ENCODE measurements around the gene POLR3K.
A peak's percentile ranks its signal among the peaks of the same experiment; 100 is the strongest.

Gene POLR3K

GRCh38 chr16:53346-54236 is at the start of gene POLR3K, which contains the start of gene SNRNP25:
POLR3K (minus strand) TSS chr16:53608; CDS start chr16:53586, 22 bp downstream.
SNRNP25 (plus strand) TSS chr16:53828; CDS start chr16:54017, 189 bp downstream.
- peak; percentile 97 to 99 for DNase-seq

GRCh38 chr16:102060-102855 is 48.9 kb upstream of the POLR3K start:
- DNase-seq: no peak

- DNase-seq: no peak
These were observed 48.2 kb upstream of the POLR3K start for GRCh38 chr16:101586-101985.

DNA sequence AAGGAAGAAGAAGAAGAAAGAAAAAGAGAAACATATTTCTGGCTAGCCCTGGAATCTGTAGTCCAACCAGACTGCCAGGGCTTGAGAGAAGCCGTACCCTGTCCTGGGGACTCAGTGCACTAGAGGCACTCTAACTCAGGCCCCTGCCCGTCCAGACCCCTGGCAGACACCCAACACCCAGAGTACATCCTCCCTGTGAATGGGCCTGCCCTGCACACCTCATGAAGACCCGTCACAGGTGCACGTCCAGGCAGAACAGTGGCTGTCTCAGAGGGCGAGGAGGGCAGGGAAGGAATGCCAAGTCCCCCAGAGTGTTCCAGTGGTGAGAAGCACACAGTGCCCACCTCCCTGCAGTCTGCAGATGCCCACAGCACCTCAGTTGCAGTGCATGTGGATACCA is 47.6 kb upstream of the POLR3K start:
- DNase-seq: no peak

DNA sequence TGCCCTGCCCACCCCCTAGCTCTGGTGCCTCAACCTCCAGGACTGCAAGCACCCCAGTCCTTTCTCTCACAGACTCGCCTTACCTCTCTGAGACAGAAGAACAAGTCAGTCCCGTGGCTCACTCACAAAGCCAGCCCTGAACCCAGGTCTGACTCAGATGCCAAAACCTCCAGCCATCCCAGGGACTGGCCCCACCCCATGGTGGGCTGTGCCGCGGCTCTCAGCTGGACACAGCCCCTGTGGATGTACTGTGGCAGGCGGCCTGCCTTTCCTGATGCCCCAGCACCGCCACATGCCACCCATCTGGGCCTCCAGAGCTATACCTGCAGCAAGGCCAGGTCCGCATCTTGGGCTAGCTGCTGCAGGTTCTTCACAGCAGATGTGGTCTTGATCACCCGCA is 44.4 kb upstream of the POLR3K start:
- DNase-seq: no peak

DNA sequence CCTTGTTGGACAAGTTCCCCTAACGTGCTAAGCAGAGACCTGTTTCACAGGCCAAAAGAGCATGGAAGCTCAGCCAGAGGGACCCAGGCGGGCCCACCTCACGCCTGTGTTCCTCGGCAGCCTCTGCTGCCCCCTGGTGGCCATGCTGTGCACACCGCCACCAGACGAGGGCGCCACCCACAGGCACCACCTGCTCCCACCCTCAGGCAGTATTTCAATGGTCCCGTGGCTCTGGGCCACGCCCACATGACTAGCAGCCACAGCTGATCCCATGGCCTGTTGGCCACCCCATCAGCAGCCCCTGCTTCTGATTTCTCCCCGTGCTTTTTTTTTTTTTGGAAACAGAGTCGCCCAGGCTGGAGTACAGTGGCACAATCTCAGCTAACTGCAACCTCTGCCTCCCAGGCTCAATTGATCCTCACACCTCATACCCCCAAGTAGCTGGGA is 43.5 kb upstream of the POLR3K start:
- DNase-seq: peak; percentile 84 to 85

DNA sequence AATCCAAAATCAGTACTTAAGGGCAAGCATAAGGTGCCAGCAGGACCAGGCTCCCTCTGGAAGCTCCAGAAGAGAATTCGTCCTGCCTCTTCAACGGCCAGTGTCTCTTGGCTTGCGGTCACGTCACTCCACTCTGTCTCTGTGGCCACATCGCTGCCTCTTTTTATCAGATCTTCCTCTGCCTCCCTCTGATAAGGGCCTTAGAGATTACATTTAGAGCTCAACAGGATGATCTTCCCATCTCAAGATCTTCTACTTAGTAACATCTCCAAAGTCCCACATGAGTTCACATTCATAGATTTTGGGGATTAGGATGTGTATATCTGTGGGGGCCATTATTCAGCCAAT is 41.5 kb upstream of the POLR3K start:
- DNase-seq: no peak

GRCh38 chr16:92431-93339 is 39.3 kb upstream of the POLR3K start:
- DNase-seq: no peak

GRCh38 chr16:91484-91883 is 38.1 kb upstream of the POLR3K start:
- peak; percentile 51 to 79 for DNase-seq

DNA sequence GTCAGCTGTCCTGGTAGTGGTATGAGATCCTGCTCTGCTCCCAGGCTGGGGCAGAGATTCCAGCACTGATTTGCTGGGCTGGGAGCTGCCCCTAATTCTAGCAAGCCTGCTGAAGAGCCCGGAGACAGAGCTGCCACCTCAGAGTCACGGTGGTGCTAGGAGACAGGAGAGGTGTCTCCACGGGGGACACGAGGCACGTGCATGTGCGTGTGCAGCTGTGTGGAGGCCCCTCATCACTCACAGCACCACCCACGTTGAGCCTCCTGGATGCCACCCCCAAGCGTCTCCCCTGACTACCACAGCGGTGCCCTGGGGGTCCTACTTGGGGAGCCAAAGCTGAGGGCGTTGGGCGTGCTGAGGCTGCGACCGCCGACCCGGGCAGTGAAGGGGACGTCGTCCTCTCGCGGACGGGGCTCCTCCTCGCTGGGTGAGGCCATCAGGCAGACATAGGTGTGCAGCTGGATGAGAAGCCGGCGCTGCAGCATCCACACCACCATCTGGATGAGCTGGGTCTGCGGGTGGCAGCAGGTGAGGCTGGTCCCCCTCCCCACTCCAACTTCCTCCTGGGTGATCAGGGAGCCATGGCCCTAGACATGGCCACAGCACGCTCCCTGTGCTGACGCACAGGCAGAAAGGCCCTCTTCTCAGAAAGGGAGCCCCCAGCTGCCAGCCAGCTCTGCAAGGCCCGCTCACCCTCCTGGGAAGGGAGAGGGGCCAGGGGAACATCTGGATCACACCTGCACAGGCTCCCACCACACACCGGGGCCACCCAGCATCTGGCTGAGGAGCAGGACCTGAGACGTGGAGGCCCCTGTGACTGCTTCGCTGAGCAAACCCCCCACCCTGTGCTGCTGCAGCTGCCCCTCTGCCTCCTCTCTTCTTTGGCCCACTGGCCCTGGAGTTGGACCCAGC is 36.2 kb upstream of the POLR3K start:
- DNase-seq: no peak

GRCh38 chr16:88613-89012 is 35.2 kb upstream of the POLR3K start:
- no peak for DNase-seq

GRCh38 chr16:86483-86952 is 33.1 kb upstream of the POLR3K start:
- DNase-seq: no peak

DNA sequence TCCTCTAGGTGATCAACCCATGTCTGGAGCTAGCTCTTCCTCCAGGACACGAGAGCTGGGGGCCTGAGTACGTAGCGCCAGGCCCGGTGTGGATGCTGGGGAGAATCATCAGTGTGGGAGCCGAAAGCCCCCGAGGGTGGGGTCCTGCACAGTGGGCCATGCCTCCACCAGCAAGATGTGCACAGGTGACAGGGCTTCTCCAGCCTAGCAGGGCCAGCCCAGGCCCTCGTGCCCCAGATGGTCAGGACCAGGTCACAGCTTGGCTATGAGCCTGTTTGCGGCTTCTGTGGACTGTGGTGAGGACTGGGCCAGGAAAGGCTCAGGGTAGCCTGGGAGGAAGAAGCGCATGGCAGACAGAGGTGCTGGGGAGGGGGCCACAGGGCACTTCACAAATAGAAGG is 32.5 kb upstream of the POLR3K start:
- DNase-seq: no peak

GRCh38 chr16:85407-85782 is 32.0 kb upstream of the POLR3K start:
- DNase-seq: no peak

- DNase-seq: peak; percentile 66 to 83
These were observed 31.5 kb upstream of the POLR3K start for GRCh38 chr16:84718-85406.

- DNase-seq: peak; percentile 33 to 74
These were observed 30.6 kb upstream of the POLR3K start for GRCh38 chr16:83781-84615.

DNA sequence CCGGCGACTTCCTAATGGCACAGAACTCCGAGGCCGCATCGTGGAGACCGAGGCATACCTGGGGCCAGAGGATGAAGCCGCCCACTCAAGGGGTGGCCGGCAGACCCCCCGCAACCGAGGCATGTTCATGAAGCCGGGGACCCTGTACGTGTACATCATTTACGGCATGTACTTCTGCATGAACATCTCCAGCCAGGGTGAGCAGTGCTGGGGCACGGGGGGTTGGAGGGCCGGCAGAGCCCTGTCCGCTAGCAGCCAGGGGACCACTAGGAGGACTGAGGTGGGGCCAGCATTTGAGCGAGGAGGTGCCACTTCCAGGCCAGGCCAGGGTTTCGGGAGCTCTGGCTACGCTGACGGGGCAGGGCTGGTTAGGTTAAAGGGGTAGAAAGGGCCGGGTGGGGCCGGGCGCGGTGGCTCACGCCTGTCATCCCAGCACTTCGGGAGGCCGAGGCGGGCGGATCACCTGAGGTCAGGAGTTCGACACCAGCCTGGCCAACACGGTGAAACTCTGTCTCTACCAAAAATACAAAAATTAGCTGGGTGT is 29.7 kb upstream of the POLR3K start:
- DNase-seq: no peak

- no peak for DNase-seq
These were observed 26.0 kb upstream of the POLR3K start for GRCh38 chr16:79151-80054.
